Lower lobe of right lung (tissue), 2 donors: ENCODE measurements around the gene SHROOM2. TPM values are rescaled to one million over a fixed set of nuclear protein-coding genes. Genes with fewer than 3 reads are reported as not detected.

Experiments used
- ATAC-seq, 2 donors: fragments of 200-7000 bp; cut with Tn5 transposase; one replicate each; pipeline ENCODE4 v1.9.1; 2020 to 2022; ENCODE audit warnings: mild to moderate bottlenecking in 2 of 2, moderate library complexity in 2 of 2
- DNase-seq: peaks from one replicate; pipeline ENCODE4 v3.0.0-alpha.2; 2020
- H3K27ac ChIP-seq: fragments of 200-600 bp; one replicate; pipeline ENCODE4 v1.8.0; 2022
- H3K27me3 ChIP-seq: fragments of 200-600 bp; one replicate; pipeline ENCODE4 v1.8.0; 2022; ENCODE audit warnings: low read depth
- H3K36me3 ChIP-seq: fragments of 200-600 bp; one replicate; pipeline ENCODE4 v1.8.0; 2022; ENCODE audit warnings: mild to moderate bottlenecking
- H3K4me1 ChIP-seq: fragments of 200-600 bp; one replicate; pipeline ENCODE4 v1.8.0; 2022
- H3K4me3 ChIP-seq: fragments of 200-600 bp; one replicate; pipeline ENCODE4 v1.8.0; 2022; ENCODE audit warnings: mild to moderate bottlenecking
- H3K9me3 ChIP-seq: fragments of 200-600 bp; one replicate; pipeline ENCODE4 v1.8.0; 2022
- CTCF ChIP-seq: fragments of 200-600 bp; IDR thresholded peaks from one replicate; pipeline ENCODE4 v1.8.0; 2022; ENCODE audit warnings: antibody characterized with exemption, mild to moderate bottlenecking
- intact Hi-C: fragments of 100-400 bp; cut with DNase I; formaldehyde crosslinking; loops from one replicate; pipeline ENCODE4 v1.11.0; 2022
- total RNA-seq: library from RNA; stranded (reverse); fragmentation: NEBNext Ultra II Directional; extraction: Animal tissue kit (Norgen Biotek cat#: 25700); gene quantifications from one replicate; pipeline ENCODE4 v1.2.1, GENCODE V29; 2021
- donor health status: DM: no; HTN: yes; CAD: no; lungs with severe emphysema.

The SHROOM2 gene
- total RNA-seq, 1 donor from 2014 or later, result 9.3 TPM

- intact Hi-C loops, result no loop called here
- no peak for TF ChIP-seq CTCF
- Histone ChIP-seq H3K27ac (no peak overlapping the region), H3K4me3 (no peak overlapping the region), H3K27me3 (no peaks in the 10 kb centered on the region), H3K9me3 (no peaks in the 10 kb centered on the region), H3K36me3 (no peaks in the 10 kb centered on the region), H3K4me1 (no peaks in the 10 kb centered on the region)
- ATAC-seq (no peak), DNase-seq (no peak)
Measured at GRCh38 chrX:9980401-9980800, 194.2 kb downstream of the SHROOM2 start.

DNA sequence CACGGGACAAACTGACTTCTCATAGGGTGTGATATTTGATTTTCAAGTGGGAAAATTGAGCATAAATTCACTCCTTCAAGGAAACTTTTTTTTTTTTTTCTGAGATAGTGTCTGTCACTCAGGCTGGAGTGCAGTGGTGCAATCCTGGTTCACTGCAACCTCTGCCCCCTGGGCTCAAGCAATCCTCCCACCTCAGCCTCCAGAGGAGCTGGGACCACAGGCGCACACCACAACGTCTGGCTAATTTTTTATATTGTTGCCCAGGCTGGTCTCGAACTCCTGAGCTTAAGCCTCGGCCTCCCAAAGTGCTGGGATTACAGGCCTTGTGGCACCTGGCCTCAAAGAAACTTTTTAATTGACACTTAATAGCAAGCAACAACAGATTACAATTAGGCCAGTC lies 194.7 kb downstream of the SHROOM2 start:
- H3K27me3 ChIP-seq, result no peaks in the 10 kb centered on the region
- peak overlapping the region; percentile 49 for H3K27ac ChIP-seq
- intact Hi-C loops, result no loop called here
- H3K4me1 ChIP-seq, result no peaks in the 10 kb centered on the region
- ATAC-seq (no peak), DNase-seq (no peak)
- H3K36me3 ChIP-seq, result no peaks in the 10 kb centered on the region
- no peaks in the 10 kb centered on the region for H3K9me3 ChIP-seq
- no peak for TF ChIP-seq CTCF
- no peak overlapping the region for H3K4me3 ChIP-seq

- H3K27me3 ChIP-seq, result no peaks in the 10 kb centered on the region
- DNase-seq, result no peak
- H3K27ac ChIP-seq, result no peak overlapping the region
- H3K4me1 ChIP-seq, result no peaks in the 10 kb centered on the region
- no peak for TF ChIP-seq CTCF
- no peak for ATAC-seq
- H3K9me3 ChIP-seq, result no peaks in the 10 kb centered on the region
- intact Hi-C loops, result no loop called here
- H3K4me3 ChIP-seq, result no peak overlapping the region
- H3K36me3 ChIP-seq, result no peaks in the 10 kb centered on the region
Measured at GRCh38 chrX:9983441-9983840, 197.2 kb downstream of the SHROOM2 start.

DNA sequence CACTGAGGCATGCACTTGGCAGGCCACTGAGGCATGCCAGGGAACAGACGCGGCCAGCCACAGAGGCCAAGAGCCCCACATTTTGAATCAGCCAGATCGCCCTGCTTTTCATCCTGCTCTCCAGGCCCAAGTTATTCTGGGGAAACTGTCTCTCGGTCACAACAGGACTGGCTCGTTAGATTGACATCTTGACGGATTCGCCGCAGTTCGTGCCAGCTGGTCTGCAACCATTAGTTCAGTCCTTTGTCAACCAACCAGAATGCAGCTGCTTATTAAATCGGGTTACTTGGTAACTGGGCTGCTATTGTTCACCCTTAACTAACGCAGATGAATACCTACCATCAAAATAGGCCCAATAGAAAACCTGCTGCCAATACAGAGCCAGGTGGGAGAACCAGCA lies 197.6 kb downstream of the SHROOM2 start:
- DNase-seq (no peak), ATAC-seq (no peak)
- Histone ChIP-seq H3K4me1 (no peaks in the 10 kb centered on the region), H3K9me3 (no peaks in the 10 kb centered on the region), H3K4me3 (no peak overlapping the region), H3K27ac (no peak overlapping the region), H3K36me3 (no peaks in the 10 kb centered on the region), H3K27me3 (no peaks in the 10 kb centered on the region)
- no peak for TF ChIP-seq CTCF
- intact Hi-C loops, result no loop called here

- no peak overlapping the region for H3K4me3 ChIP-seq
- TF ChIP-seq CTCF, result peak; percentile 30
- DNase-seq (no peak), ATAC-seq (no peak)
- H3K36me3 ChIP-seq, result no peaks in the 10 kb centered on the region
- no peaks in the 10 kb centered on the region for H3K27me3 ChIP-seq
- H3K27ac ChIP-seq, result no peak overlapping the region
- no peaks in the 10 kb centered on the region for H3K4me1 ChIP-seq
- H3K9me3 ChIP-seq, result no peaks in the 10 kb centered on the region
- intact Hi-C loops, result no loop called here
Measured at GRCh38 chrX:9988762-9989161, 202.5 kb downstream of the SHROOM2 start.

GRCh38 chrX:9992061-9992460 lies 205.8 kb downstream of the SHROOM2 start:
- no peaks in the 10 kb centered on the region for H3K27me3 ChIP-seq
- DNase-seq, result no peak

More at GRCh38 chrX:9992061-9992460, 205.8 kb downstream of the SHROOM2 start:
- Histone ChIP-seq H3K9me3 (no peaks in the 10 kb centered on the region), H3K4me1 (no peaks in the 10 kb centered on the region), H3K36me3 (no peaks in the 10 kb centered on the region), H3K4me3 (no peak overlapping the region), H3K27ac (no peak overlapping the region)
- no peak for ATAC-seq
- intact Hi-C loops, result no loop called here
- TF ChIP-seq CTCF, result no peak
